Left hindlimb (tissue), 1 donor: ENCODE data around the gene FFAR3.

Source experiments
- DNase-seq: peaks from one replicate; pipeline ENCODE4 v3.0.0-alpha.2; 2018

Gene FFAR3

GRCh38 chr19:35404879-35405622 lies 46.8 kb downstream of the FFAR3 start:
- no peak for DNase-seq

- DNase-seq, result no peak
These were observed 49.4 kb downstream of the FFAR3 start for GRCh38 chr19:35407619-35408018.

- DNase-seq, result no peak
These were observed 50.3 kb downstream of the FFAR3 start for GRCh38 chr19:35408284-35409171.

GRCh38 chr19:35409191-35409590 lies 50.9 kb downstream of the FFAR3 start:
- no peak for DNase-seq
